ENCODE results near the gene ITLN2. TPM values are rescaled to one million over a fixed set of nuclear protein-coding genes. Genes with fewer than 3 reads are reported as not detected.

ITLN2 gene
- total and polyA plus RNA-seq, 2 experiments from 2014 or later = 8.0 to 12.8 TPM

GRCh38 chr1:160956966-160957365 lies 2.4 kb upstream of the ITLN2 start (continued):
- no peak for TF ChIP-seq REST (IDR thresholded peaks at IDR 0.05; ENCODE audit: unreplicated experiment)
- no peak for TF ChIP-seq POLR2AphosphoS5 (IDR thresholded peaks at IDR 0.05; ENCODE audit: low read depth)
- no peak for TF ChIP-seq EZH2phosphoT487 (IDR thresholded peaks at IDR 0.05; ENCODE audit: unreplicated experiment)

- Histone ChIP-seq H2AFZ (no peak overlapping the region), H3K4me1 (ENCODE audit: insufficient read depth) (peaks cover 7% of the 10 kb centered on the region), H3F3A (replicated peaks; ENCODE audit: low read depth) (no peaks in the 10 kb centered on the region), H4K20me1 (replicated peaks; ENCODE audit: insufficient read depth) (no peaks in the 10 kb centered on the region), H3K4me2 (no peak overlapping the region), H3K27me3 (ENCODE audit: insufficient read depth) (no peaks in the 10 kb centered on the region), H3K27ac (ENCODE audit: low read depth) (no peak overlapping the region), H3K79me2 (replicated peaks; ENCODE audit: insufficient read depth) (no peaks in the 10 kb centered on the region), H3K36me3 (ENCODE audit: insufficient read depth) (no peaks in the 10 kb centered on the region), H3K9me2 (ENCODE audit: insufficient read depth) (no peaks in the 10 kb centered on the region), H3K4me3 (no peak overlapping the region)
- peaks cover 38% of the 10 kb centered on the region for H3K4me1 Mint-ChIP-seq
- H3K27me3 Mint-ChIP-seq (ENCODE audit: insufficient read depth, low read depth, poor library complexity) = peaks cover 3% of the 10 kb centered on the region
- no peaks in the 10 kb centered on the region; the same call in 2 of the 3 replicates for H3K36me3 Mint-ChIP-seq (ENCODE audit: low read depth)
- H3K9me3 Mint-ChIP-seq = no peaks in the 10 kb centered on the region
- no peak for DNase-seq (ENCODE audit: low spot score)
- H3K27ac Mint-ChIP-seq = no peak overlapping the region
- no peak for ATAC-seq
- no peak overlapping the region for H3K4me3 Mint-ChIP-seq
- TF ChIP-seq CTCF (conservative IDR thresholded peaks at IDR 0.05; ENCODE audit: low read depth in 2 of 2) (no peak), ETS1 (IDR thresholded peaks at IDR 0.05) (no peak), JUNB (IDR thresholded peaks at IDR 0.05; ENCODE audit: unreplicated experiment) (no peak), STAT1 (IDR thresholded peaks at IDR 0.05; ENCODE audit: unreplicated experiment) (no peak), REST (IDR thresholded peaks at IDR 0.05; ENCODE audit: unreplicated experiment) (no peak), EZH2 (IDR thresholded peaks at IDR 0.05; ENCODE audit: low read depth, unreplicated experiment) (no peak), POLR2AphosphoS5 (IDR thresholded peaks at IDR 0.05; ENCODE audit: low read depth) (no peak)
These were observed 1.6 kb downstream of the ITLN2 start for GRCh38 chr1:160953030-160953429.
